HepG2 (cell line): Measurements from ENCODE around the gene PIGK. TPM values are rescaled to one million over a fixed set of nuclear protein-coding genes. Genes with fewer than 3 reads are reported as not detected.

ENCODE experiments used
- ATAC-seq: fragments of 200-7000 bp; cut with Tn5 transposase; 3 replicates; pipeline ENCODE4 v1.9.1; 2020; ENCODE audit warnings: mild to moderate bottlenecking, moderate library complexity
- BruUV-seq: library from RNA; stranded (reverse); fragments of 400-500 nt; replicated peaks from 2 replicates; lab custom pipeline; 2021; lab: Mats Ljungman, UMichigan
- CTCF ChIA-PET: fragments of 300-600 bp; formaldehyde crosslinking; extraction: SDS; loops from one replicate; lab custom pipeline; 2021; ENCODE audit warnings: low total read pairs, inconsistent platforms, low intra/inter-chr PET ratio; lab: Yijun Ruan, JAX
- POLR2A ChIA-PET: fragments of 350-600 bp; sonication (Branson Sonifier 250); formaldehyde crosslinking; loops from one replicate; lab custom pipeline; 2020; ENCODE audit warnings: antibody characterized with exemption, inconsistent platforms; lab: Yijun Ruan, JAX
- DNase-seq: peaks from one replicate; pipeline ENCODE4 v3.0.0-alpha.2; 2015; ENCODE audit warnings: low spot score
- FAIRE-seq: peaks from 3 replicates; lab custom pipeline; 2011; peaks lifted over from hg19 to GRCh38; lab: Jason Lieb, UNC
- H2AFZ ChIP-seq: one replicate; pipeline ENCODE4 v1.6.1; 2011; ENCODE audit warnings: low read length, inconsistent platforms
- H3K27ac ChIP-seq: fragments of 300-600 bp; 3 replicates; pipeline ENCODE4 v1.8.0; 2011; ENCODE audit warnings: mixed run types, mild to moderate bottlenecking, mixed read lengths, low read length, inconsistent platforms; ENCODE audit not compliant: insufficient read depth; ENCODE audit errors: extremely low read length
- H3K27me3 ChIP-seq, 2 experiments: fragments of 200-600 bp in 1 of 2; 2 replicates in 1 of 2; 3 replicates in 1 of 2; pipeline versions ENCODE4 v1.6.0 to v1.8.0; 2011; ENCODE audit warnings: low read length in 2 of 2, mild to moderate bottlenecking in 2 of 2, moderate library complexity in 2 of 2, inconsistent platforms in 1 of 2; ENCODE audit not compliant: insufficient read depth in 2 of 2, control insufficient read depth in 1 of 2
- H3K36me3 ChIP-seq, 2 experiments: fragments of 200-600 bp in 1 of 2; replicated peaks in 1 of 2; 2 replicates in 1 of 2; 3 replicates in 1 of 2; pipeline versions ENCODE4 v1.5.1 to v1.8.0; 2011; ENCODE audit warnings: low read length in 2 of 2, inconsistent platforms in 1 of 2; ENCODE audit not compliant: insufficient read depth in 2 of 2, control insufficient read depth in 1 of 2
- H3K4me1 ChIP-seq: 2 replicates; pipeline ENCODE4 v1.5.1; 2012; ENCODE audit warnings: low read length, inconsistent platforms; ENCODE audit not compliant: insufficient read depth
- H3K4me2 ChIP-seq: 2 replicates; pipeline ENCODE4 v1.6.0; 2011; ENCODE audit warnings: low read depth, low read length, inconsistent platforms
- H3K4me3 ChIP-seq, 3 experiments: fragments of 200-600 bp in 1 of 3; sonication (generic), shearing (Covaris generic) in 1 of 3; replicated peaks in 1 of 3; 2 replicates each; pipeline ENCODE4 v1.5.1; 2011 to 2016; ENCODE audit warnings: low read length in 3 of 3, inconsistent platforms in 2 of 3, low read depth in 2 of 3, mild to moderate bottlenecking in 2 of 3, control low read depth in 1 of 3, mixed read lengths in 1 of 3; ENCODE audit not compliant: insufficient read depth in 1 of 3
- H3K79me2 ChIP-seq: one replicate; pipeline ENCODE4 v1.6.1; 2011; ENCODE audit warnings: low read length, inconsistent platforms; ENCODE audit not compliant: insufficient read depth
- H3K9ac ChIP-seq: 2 replicates; pipeline ENCODE4 v1.6.0; 2011; ENCODE audit warnings: mild to moderate bottlenecking, low read depth, low read length, inconsistent platforms; ENCODE audit not compliant: insufficient read depth
- H3K9me3 ChIP-seq: 2 replicates; pipeline ENCODE4 v1.5.1; 2012; ENCODE audit warnings: mild to moderate bottlenecking, low read length
- H4K20me1 ChIP-seq: 2 replicates; pipeline ENCODE4 v1.6.0; 2011; ENCODE audit warnings: inconsistent platforms, mild to moderate bottlenecking, low read length, moderate library complexity; ENCODE audit not compliant: insufficient read depth
- ELF3 ChIP-seq: IDR thresholded peaks from 2 replicates; pipeline ENCODE4 v1.6.1; 2016; ENCODE audit warnings: missing genetic modification reagents, missing compliant biosample characterization
- ZNF160 ChIP-seq: sonication (generic); formaldehyde crosslinking; IDR thresholded peaks from 2 replicates; pipeline ENCODE4 v1.8.0; 2022; ENCODE audit warnings: mild to moderate bottlenecking, inconsistent platforms, missing genetic modification reagents
- ZNF781 ChIP-seq: sonication (generic); formaldehyde crosslinking; IDR thresholded peaks from 2 replicates; pipeline ENCODE4 v1.5.1; 2020; ENCODE audit warnings: borderline replicate concordance, mild to moderate bottlenecking, missing genetic modification reagents; ENCODE audit errors: not compliant biosample characterization
- WGBS: methylation state at CpG from one replicate; pipeline ENCODE4 v1.1.6; 2017; ENCODE audit warnings: low lambda C conversion rate; 5-methylcytosine and 5-hydroxymethylcytosine counted together
- in situ Hi-C: cut with HindIII; loops from 2 replicates; pipeline ENCODE4 v1.10.0; 2017; ENCODE audit warnings: low pct_unique_long_range_greater_than_20kb; ENCODE audit not compliant: extremely low pct_ligation_motif_present
- intact Hi-C: fragments of 100-400 bp; cut with micrococcal nuclease; formaldehyde crosslinking; loops from one replicate; pipeline ENCODE4 v1.10.0; 2022; ENCODE audit not compliant: unreplicated experiment
- polyA plus RNA-seq, 8 experiments: library from polyadenylated mRNA; depleted of rRNA in 3 of 8; stranded (reverse) in 7 of 8; unstranded in 1 of 8; fragments of >200 nt; fragmentation: Illumina TruSeq in 4 of 8; extraction: Trizol in 4 of 8; gene quantifications; 2 replicates each; pipeline versions ENCODE4 v1.2.1 to v1.2.3, GENCODE V29; 2011 to 2016; ENCODE audit warnings: low read depth in 4 of 8, missing spikeins in 1 of 8, mixed read lengths in 1 of 8; ENCODE audit not compliant: insufficient read depth in 1 of 8
- total RNA-seq, 5 experiments: library from RNA; depleted of rRNA; stranded (reverse); fragments of >200 nt; fragmentation: Illumina TruSeq; extraction: Trizol; gene quantifications; 2 replicates each; pipeline ENCODE4 v1.2.3, GENCODE V29; 2016; ENCODE audit warnings: low read depth in 1 of 5
- TF ChIP-seq, protein P1 (sequence below): sonication (generic); formaldehyde crosslinking; IDR thresholded peaks from 2 replicates; pipeline ENCODE4 v1.9.0; 2021; ENCODE audit warnings: missing genetic modification reagents, borderline replicate concordance
- TF ChIP-seq, protein P2 (sequence below): sonication (generic); formaldehyde crosslinking; IDR thresholded peaks from 2 replicates; pipeline ENCODE4 v1.4.0; 2020; ENCODE audit warnings: missing genetic modification reagents
- TF ChIP-seq, protein P3 (sequence below): sonication (generic); formaldehyde crosslinking; IDR thresholded peaks from 2 replicates; pipeline ENCODE4 v1.8.1; 2023; ENCODE audit warnings: missing genetic modification reagents, inconsistent platforms, borderline replicate concordance
- TF ChIP-seq, protein P4 (sequence below): sonication (generic); formaldehyde crosslinking; IDR thresholded peaks from 2 replicates; pipeline ENCODE4 v1.4.0; 2020; ENCODE audit warnings: missing genetic modification reagents
- TF ChIP-seq, protein P5 (sequence below): sonication (generic); formaldehyde crosslinking; IDR thresholded peaks from 2 replicates; pipeline ENCODE4 v1.5.0; 2020; ENCODE audit warnings: mild to moderate bottlenecking, missing genetic modification reagents, moderate library complexity
- TF ChIP-seq, protein P6 (sequence below): sonication (generic); formaldehyde crosslinking; IDR thresholded peaks from 2 replicates; pipeline ENCODE4 v1.4.0; 2020; ENCODE audit warnings: mild to moderate bottlenecking, missing genetic modification reagents
- TF ChIP-seq, protein P7 (sequence below): IDR thresholded peaks from 2 replicates; pipeline ENCODE4 v1.6.1; 2016

Gene PIGK
- total and polyA plus RNA-seq, 2 of the 13 experiments (the other 11 are each of a cell fraction or from before 2014, with no cell fraction given) = 14.7 to 38.5 TPM

DNA sequence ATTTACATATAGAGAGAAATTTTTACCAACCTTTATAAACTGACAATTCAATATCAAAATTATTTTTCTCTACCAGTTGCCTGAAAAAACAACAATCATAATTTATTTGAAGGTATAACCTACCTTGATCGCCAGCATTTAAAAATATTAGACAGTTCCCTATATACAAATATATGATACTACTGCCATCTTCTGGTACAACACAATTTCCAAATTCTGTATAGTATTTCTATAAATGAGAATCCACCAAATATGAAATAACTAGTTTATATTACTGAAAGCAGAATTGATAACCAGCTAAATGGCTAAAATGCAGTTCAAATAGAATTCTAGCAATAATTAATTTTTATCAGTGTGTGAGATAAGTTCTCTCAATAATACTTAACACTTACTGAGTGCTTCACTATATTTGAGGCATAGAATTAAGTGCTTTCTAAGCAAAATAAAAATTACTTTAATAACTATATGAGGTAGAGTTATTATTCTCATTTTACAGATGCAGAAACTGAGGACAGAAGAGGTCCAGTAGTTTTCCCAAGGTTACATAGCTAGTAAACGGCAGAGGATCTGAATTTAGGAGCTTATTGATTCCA, 75.6 kb downstream of the PIGK start:
- H3K4me1 ChIP-seq = no peaks in the 10 kb centered on the region
- CTCF ChIA-PET = interaction anchor here (1.3 to 2.0 kb wide), 2 partner anchors 243 to 989 kb away, joined by 8 to 11 read pairs; no protein-coding TSS in a partner anchor
- in situ Hi-C loops = loop anchor here (5.0 to 25.0 kb wide), 2 partner anchors 806 to 991 kb away; no protein-coding TSS in a partner anchor
- DNase-seq (no peak), FAIRE-seq (no peak), ATAC-seq (no peak)
- H4K20me1 ChIP-seq = no peaks in the 10 kb centered on the region
- intact Hi-C loops = loop anchor here (1.0 to 5.0 kb wide), 4 partner anchors 242 to 1236 kb away; no protein-coding TSS in a partner anchor
- H3K9me3 ChIP-seq = no peaks in the 10 kb centered on the region
- POLR2A ChIA-PET = no interaction called here
- H3K9ac ChIP-seq = no peak overlapping the region
- H3K4me3 ChIP-seq = no peak overlapping the region
- no peaks in the 10 kb centered on the region for H3K79me2 ChIP-seq
- no peaks in the 10 kb centered on the region for H3K27me3 ChIP-seq
- H2AFZ ChIP-seq = no peak overlapping the region
- WGBS = 79% methylated on average over 2 of the region's 2 CpGs
- no peak overlapping the region for H3K4me2 ChIP-seq
- no TSS peak for BruUV-seq
- no peaks in the 10 kb centered on the region for H3K36me3 ChIP-seq
- H3K27ac ChIP-seq = no peak overlapping the region
- TF ChIP-seq, protein P1, sequence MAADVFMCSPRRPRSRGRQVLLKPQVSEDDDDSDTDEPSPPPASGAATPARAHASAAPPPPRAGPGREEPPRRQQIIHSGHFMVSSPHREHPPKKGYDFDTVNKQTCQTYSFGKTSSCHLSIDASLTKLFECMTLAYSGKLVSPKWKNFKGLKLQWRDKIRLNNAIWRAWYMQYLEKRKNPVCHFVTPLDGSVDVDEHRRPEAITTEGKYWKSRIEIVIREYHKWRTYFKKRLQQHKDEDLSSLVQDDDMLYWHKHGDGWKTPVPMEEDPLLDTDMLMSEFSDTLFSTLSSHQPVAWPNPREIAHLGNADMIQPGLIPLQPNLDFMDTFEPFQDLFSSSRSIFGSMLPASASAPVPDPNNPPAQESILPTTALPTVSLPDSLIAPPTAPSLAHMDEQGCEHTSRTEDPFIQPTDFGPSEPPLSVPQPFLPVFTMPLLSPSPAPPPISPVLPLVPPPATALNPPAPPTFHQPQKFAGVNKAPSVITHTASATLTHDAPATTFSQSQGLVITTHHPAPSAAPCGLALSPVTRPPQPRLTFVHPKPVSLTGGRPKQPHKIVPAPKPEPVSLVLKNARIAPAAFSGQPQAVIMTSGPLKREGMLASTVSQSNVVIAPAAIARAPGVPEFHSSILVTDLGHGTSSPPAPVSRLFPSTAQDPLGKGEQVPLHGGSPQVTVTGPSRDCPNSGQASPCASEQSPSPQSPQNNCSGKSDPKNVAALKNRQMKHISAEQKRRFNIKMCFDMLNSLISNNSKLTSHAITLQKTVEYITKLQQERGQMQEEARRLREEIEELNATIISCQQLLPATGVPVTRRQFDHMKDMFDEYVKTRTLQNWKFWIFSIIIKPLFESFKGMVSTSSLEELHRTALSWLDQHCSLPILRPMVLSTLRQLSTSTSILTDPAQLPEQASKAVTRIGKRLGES (CRISPR knock-in tag) = no peak
- TF ChIP-seq, protein P2, sequence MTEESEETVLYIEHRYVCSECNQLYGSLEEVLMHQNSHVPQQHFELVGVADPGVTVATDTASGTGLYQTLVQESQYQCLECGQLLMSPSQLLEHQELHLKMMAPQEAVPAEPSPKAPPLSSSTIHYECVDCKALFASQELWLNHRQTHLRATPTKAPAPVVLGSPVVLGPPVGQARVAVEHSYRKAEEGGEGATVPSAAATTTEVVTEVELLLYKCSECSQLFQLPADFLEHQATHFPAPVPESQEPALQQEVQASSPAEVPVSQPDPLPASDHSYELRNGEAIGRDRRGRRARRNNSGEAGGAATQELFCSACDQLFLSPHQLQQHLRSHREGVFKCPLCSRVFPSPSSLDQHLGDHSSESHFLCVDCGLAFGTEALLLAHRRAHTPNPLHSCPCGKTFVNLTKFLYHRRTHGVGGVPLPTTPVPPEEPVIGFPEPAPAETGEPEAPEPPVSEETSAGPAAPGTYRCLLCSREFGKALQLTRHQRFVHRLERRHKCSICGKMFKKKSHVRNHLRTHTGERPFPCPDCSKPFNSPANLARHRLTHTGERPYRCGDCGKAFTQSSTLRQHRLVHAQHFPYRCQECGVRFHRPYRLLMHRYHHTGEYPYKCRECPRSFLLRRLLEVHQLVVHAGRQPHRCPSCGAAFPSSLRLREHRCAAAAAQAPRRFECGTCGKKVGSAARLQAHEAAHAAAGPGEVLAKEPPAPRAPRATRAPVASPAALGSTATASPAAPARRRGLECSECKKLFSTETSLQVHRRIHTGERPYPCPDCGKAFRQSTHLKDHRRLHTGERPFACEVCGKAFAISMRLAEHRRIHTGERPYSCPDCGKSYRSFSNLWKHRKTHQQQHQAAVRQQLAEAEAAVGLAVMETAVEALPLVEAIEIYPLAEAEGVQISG (CRISPR knock-in tag) = no peak
- TF ChIP-seq, protein P3, sequence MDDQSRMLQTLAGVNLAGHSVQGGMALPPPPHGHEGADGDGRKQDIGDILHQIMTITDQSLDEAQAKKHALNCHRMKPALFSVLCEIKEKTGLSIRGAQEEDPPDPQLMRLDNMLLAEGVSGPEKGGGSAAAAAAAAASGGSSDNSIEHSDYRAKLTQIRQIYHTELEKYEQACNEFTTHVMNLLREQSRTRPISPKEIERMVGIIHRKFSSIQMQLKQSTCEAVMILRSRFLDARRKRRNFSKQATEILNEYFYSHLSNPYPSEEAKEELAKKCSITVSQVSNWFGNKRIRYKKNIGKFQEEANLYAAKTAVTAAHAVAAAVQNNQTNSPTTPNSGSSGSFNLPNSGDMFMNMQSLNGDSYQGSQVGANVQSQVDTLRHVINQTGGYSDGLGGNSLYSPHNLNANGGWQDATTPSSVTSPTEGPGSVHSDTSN = no peak
- no peak for TF ChIP-seq ZNF781 (CRISPR knock-in tag)
- TF ChIP-seq, protein P4, sequence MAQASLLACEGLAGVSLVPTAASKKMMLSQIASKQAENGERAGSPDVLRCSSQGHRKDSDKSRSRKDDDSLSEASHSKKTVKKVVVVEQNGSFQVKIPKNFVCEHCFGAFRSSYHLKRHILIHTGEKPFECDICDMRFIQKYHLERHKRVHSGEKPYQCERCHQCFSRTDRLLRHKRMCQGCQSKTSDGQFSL (CRISPR knock-in tag) = no peak
- no peak for TF ChIP-seq ZNF160 (CRISPR knock-in tag)
- TF ChIP-seq ELF3 (CRISPR knock-in tag) = no peak
- TF ChIP-seq, protein P5, sequence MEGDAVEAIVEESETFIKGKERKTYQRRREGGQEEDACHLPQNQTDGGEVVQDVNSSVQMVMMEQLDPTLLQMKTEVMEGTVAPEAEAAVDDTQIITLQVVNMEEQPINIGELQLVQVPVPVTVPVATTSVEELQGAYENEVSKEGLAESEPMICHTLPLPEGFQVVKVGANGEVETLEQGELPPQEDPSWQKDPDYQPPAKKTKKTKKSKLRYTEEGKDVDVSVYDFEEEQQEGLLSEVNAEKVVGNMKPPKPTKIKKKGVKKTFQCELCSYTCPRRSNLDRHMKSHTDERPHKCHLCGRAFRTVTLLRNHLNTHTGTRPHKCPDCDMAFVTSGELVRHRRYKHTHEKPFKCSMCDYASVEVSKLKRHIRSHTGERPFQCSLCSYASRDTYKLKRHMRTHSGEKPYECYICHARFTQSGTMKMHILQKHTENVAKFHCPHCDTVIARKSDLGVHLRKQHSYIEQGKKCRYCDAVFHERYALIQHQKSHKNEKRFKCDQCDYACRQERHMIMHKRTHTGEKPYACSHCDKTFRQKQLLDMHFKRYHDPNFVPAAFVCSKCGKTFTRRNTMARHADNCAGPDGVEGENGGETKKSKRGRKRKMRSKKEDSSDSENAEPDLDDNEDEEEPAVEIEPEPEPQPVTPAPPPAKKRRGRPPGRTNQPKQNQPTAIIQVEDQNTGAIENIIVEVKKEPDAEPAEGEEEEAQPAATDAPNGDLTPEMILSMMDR (CRISPR knock-in tag) = peak; percentile 10; the same call in 1 of the 2 replicates
- TF ChIP-seq, protein P6, sequence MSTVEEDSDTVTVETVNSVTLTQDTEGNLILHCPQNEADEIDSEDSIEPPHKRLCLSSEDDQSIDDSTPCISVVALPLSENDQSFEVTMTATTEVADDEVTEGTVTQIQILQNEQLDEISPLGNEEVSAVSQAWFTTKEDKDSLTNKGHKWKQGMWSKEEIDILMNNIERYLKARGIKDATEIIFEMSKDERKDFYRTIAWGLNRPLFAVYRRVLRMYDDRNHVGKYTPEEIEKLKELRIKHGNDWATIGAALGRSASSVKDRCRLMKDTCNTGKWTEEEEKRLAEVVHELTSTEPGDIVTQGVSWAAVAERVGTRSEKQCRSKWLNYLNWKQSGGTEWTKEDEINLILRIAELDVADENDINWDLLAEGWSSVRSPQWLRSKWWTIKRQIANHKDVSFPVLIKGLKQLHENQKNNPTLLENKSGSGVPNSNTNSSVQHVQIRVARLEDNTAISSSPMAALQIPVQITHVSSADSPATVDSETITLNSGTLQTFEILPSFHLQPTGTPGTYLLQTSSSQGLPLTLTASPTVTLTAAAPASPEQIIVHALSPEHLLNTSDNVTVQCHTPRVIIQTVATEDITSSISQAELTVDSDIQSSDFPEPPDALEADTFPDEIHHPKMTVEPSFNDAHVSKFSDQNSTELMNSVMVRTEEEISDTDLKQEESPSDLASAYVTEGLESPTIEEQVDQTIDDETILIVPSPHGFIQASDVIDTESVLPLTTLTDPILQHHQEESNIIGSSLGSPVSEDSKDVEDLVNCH (CRISPR knock-in tag) = no peak
- TF ChIP-seq, protein P7, sequence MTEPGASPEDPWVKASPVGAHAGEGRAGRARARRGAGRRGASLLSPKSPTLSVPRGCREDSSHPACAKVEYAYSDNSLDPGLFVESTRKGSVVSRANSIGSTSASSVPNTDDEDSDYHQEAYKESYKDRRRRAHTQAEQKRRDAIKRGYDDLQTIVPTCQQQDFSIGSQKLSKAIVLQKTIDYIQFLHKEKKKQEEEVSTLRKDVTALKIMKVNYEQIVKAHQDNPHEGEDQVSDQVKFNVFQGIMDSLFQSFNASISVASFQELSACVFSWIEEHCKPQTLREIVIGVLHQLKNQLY = no peak
